SK-N-MC (cell line): ENCODE results near the gene RAD23A.

Source experiments
- DNase-seq: peaks from one replicate; pipeline ENCODE4 v3.0.0-alpha.2; 2011; ENCODE audit warnings: low read depth, low spot score
- H3K27ac ChIP-seq: fragments of 200-600 bp; sonication (generic); 2 replicates; pipeline ENCODE4 v1.5.1; 2016; ENCODE audit warnings: mixed run types
- H3K36me3 ChIP-seq: fragments of 200-600 bp; sonication (generic); 2 replicates; pipeline ENCODE4 v1.6.1; 2017; ENCODE audit warnings: antibody characterized with exemption, low read length, mixed read lengths; ENCODE audit not compliant: insufficient read depth
- H3K4me3 ChIP-seq: fragments of 200-600 bp; sonication (generic); 2 replicates; pipeline ENCODE4 v1.5.1; 2016
- H3K9ac ChIP-seq: fragments of 200-600 bp; sonication (generic); 2 replicates; pipeline ENCODE4 v1.8.0; 2017; ENCODE audit warnings: mixed run types, mixed read lengths; ENCODE audit not compliant: insufficient read length
- H3K9me3 ChIP-seq: fragments of 200-600 bp; sonication (generic); 2 replicates; pipeline ENCODE4 v1.6.1; 2017; ENCODE audit warnings: low read depth, mild to moderate bottlenecking, antibody characterized with exemption, low read length, moderate library complexity, mixed read lengths
- EZH2 ChIP-seq: fragments of 200-600 bp; sonication (generic); IDR thresholded peaks from one replicate; pipeline ENCODE4 v1.6.1; 2017; ENCODE audit warnings: antibody characterized with exemption
- FOXP2 ChIP-seq: optimal IDR thresholded peaks from 2 replicates; pipeline ENCODE3; 2011; ENCODE audit warnings: mild to moderate bottlenecking, moderate library complexity; ENCODE audit not compliant: insufficient read depth; ENCODE audit errors: extremely low read length, control extremely low read depth
- POLR2AphosphoS5 ChIP-seq: IDR thresholded peaks from 2 replicates; pipeline ENCODE4 v1.6.1; 2012; ENCODE audit warnings: mild to moderate bottlenecking, low read depth, low read length, borderline replicate concordance

RAD23A gene

DNA sequence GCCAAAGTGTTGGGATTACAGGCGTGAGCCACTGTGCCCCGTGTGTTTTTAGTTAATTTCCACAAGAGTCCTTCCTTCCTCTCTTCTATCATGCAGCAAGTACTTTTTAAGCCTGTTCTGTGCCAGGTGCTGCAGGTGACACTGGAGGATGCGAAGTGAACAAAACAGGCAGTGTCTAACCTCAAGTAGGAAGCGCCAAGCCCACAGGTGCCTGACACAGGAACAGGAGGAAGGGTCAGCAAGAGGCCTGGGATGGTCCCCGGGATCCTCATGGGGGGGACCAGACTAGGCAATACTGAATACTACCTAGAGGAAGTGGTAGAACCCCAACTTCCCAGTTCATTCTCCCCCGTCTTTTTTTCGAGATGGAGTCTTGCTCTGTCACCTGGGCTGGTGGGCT is 9.1 kb upstream of the RAD23A start:
- Histone ChIP-seq H3K9ac (no peak overlapping the region), H3K27ac (no peak overlapping the region; the same call in 1 of the 2 replicates), H3K4me3 (no peak overlapping the region), H3K36me3 (peaks cover 29% of the 10 kb centered on the region), H3K9me3 (no peaks in the 10 kb centered on the region)
- no peak for TF ChIP-seq FOXP2
- no peak for TF ChIP-seq POLR2AphosphoS5
- no peak for TF ChIP-seq EZH2
- DNase-seq, result no peak

DNA sequence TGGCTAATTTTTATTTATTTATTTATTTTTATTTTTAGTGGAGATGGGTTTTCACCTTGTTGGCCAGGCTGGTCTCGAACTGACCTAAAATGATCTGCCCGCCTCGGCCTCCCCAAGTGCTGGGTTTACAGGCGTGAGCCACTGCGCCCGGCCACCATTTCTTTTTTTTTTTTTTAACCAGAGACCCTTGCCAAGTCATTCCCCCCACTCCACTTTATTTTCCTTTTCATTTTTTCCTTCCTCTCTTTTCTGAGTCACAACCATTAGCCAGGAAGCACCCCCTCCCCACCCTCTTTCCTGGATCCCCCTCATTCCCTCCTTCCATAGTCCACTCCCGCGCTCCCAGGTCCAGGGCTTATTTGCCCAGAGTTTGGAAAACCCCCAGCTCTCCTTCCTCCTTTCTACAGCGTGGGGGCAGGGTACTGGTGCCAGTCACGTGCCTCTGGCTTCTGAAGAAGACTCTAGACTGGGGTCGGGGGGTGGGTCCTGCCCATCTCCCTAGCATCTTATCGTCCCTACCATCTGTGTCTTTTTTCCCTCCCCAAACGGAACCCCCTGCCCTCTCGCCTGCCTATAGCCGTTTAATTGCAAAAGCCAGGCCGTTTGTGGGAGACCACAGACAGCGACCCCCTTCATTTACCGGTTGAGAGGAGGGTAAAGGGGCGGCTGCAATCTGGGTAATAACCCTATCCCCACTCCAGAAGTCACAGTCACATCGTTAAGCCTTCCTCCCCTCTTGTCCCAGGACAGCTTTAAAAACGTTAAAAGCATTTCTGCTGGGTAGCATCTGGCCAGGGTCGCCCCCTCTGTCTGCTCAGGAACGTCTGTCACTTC is 8.4 kb upstream of the RAD23A start:
- H3K9ac ChIP-seq, result peak overlapping the region; percentile 70
- TF ChIP-seq FOXP2 (no peak), EZH2 (no peak), POLR2AphosphoS5 (no peak)
- H3K4me3 ChIP-seq, result peak overlapping the region; percentile 94
- no peaks in the 10 kb centered on the region for H3K9me3 ChIP-seq
- no peak for DNase-seq
- peaks cover 33% of the 10 kb centered on the region for H3K36me3 ChIP-seq
- peak overlapping the region; percentile 73 for H3K27ac ChIP-seq

DNA sequence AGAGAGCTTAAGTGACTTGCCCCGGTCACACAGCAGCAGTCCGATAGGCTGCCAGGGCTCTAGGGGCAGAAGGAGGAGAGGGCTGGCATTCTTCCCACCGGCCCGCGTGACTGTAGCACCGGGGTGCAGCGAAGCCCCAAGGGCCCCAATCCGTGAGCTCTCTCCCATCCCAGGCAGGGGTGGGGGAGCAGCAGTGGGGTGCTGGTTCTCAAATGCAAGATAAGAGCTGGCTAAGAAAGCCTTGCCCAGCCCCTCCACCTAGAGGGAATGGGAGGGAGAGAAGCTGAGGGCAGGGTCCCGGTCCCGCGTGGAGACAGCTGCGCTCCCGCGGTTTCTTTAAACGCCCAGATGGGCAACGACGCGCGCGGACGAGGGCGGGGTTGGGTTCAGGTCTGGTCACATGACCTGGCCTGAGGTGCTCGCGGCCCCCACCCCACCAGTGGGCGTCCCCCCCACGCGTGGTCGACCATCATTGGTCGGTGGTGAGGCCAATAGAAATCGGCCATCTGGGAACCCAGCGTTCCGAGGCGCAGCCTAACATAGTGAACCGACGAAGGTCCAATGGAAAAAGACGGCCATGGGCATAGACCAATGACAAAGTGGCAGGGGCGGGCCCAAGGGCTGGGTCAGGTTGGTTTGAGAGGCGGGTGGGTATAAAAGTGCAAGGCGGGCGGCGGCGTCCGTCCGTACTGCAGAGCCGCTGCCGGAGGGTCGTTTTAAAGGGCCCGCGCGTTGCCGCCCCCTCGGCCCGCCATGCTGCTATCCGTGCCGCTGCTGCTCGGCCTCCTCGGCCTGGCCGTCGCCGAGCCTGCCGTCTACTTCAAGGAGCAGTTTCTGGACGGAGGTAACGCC is 7.5 kb upstream of the RAD23A start, which contains the start of gene CALR:
Gene CALR, plus strand, starts transcription at position 683 of the 852 bp plus-strand sequence. Its CDS starts 71 bp downstream, at position 754.
- Histone ChIP-seq H3K4me3 (peak within 1 kb of the TSS; percentile 94), H3K9ac (peak within 1 kb of the TSS; percentile 96), H3K27ac (peak within 1 kb of the TSS; percentile 73), H3K36me3 (peaks cover 42% of the 10 kb centered on the region), H3K9me3 (no peaks in the 10 kb centered on the region)
- peak; percentile 97 for DNase-seq
- TF ChIP-seq EZH2, result no peak
- TF ChIP-seq FOXP2, result peak; percentile 56
- TF ChIP-seq POLR2AphosphoS5, result peak; percentile 98

DNA sequence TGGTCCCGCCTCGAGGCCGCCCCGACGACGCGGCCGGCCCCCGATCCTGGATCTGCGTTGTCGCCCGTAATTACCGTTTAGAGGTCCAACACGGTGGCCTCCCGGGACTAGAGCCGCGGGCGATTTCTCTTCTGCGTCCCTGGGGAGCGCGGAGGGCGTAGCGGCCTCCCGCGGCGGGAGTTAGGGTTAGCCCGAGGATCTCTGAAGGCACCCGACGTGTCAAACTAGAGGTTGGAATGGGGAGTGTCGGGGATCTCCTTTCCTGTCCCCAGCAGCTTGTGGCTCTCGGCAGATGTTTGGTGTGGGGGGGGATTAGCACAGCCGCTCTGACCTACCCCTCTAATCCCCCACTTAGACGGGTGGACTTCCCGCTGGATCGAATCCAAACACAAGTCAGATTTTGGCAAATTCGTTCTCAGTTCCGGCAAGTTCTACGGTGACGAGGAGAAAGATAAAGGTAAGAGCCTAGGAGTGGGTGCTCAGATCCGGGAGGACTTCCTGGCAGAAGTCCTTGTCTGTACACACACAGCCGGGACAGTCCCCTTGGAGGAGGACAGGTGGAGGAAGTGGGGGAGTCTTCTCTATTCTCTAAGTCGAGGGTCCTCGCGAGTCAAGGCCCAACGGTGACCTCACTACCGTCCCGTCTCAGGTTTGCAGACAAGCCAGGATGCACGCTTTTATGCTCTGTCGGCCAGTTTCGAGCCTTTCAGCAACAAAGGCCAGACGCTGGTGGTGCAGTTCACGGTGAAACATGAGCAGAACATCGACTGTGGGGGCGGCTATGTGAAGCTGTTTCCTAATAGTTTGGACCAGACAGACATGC is 6.7 kb upstream of the RAD23A start:
- peaks cover 49% of the 10 kb centered on the region for H3K36me3 ChIP-seq
- peak overlapping the region; percentile 94 for H3K4me3 ChIP-seq
- DNase-seq, result no peak
- H3K9ac ChIP-seq, result peak overlapping the region; percentile 96
- no peaks in the 10 kb centered on the region for H3K9me3 ChIP-seq
- TF ChIP-seq POLR2AphosphoS5 (no peak), EZH2 (no peak), FOXP2 (no peak)
- H3K27ac ChIP-seq, result peak overlapping the region; percentile 68

DNA sequence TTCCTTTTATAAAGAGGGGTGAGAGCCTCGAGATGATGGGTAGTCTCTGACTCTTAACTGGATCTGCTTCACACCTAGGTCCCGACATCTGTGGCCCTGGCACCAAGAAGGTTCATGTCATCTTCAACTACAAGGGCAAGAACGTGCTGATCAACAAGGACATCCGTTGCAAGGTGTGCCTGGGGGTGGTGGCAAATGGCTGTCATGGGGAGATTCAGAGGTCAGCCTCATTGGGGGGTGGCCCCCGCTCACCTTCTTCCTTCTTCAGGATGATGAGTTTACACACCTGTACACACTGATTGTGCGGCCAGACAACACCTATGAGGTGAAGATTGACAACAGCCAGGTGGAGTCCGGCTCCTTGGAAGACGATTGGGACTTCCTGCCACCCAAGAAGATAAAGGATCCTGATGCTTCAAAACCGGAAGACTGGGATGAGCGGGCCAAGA is 5.7 kb upstream of the RAD23A start:
- H3K9ac ChIP-seq, result peak overlapping the region; percentile 96

DNA sequence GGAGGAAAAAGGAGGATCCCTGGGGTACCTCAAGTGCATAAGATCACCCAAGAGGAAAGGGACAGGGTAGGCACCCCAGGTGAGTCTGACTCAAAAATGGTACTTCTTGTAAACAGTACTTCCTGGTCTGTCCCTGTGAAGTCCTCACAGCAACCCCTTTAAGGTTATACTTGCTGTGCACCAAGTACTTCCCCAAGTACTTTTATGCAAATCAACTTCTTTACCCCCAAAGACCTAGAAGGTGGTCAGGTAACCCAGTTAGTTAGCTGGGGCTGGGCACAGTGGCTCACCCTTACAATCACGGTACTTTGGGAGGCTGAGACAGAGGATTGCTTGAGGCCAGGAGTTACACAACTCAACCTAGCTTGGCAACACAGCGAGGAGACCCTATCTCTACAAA is 4.8 kb upstream of the RAD23A start:
- Histone ChIP-seq H3K9me3 (no peaks in the 10 kb centered on the region), H3K4me3 (peak overlapping the region; percentile 94), H3K36me3 (peaks cover 62% of the 10 kb centered on the region), H3K9ac (no peak overlapping the region), H3K27ac (peak overlapping the region; percentile 26; the same call in 1 of the 2 replicates)
- no peak for DNase-seq
- TF ChIP-seq EZH2 (no peak), POLR2AphosphoS5 (no peak), FOXP2 (no peak)

More for the DNA sequence above, 5.7 kb upstream of the RAD23A start:
- no peak for DNase-seq
- Histone ChIP-seq H3K27ac (peak overlapping the region; percentile 19; the same call in 1 of the 2 replicates), H3K36me3 (peaks cover 59% of the 10 kb centered on the region), H3K9me3 (no peaks in the 10 kb centered on the region), H3K4me3 (peak overlapping the region; percentile 94)
- TF ChIP-seq POLR2AphosphoS5, result no peak; the same call in 1 of the 2 replicates
- no peak for TF ChIP-seq FOXP2
- TF ChIP-seq EZH2, result no peak

DNA sequence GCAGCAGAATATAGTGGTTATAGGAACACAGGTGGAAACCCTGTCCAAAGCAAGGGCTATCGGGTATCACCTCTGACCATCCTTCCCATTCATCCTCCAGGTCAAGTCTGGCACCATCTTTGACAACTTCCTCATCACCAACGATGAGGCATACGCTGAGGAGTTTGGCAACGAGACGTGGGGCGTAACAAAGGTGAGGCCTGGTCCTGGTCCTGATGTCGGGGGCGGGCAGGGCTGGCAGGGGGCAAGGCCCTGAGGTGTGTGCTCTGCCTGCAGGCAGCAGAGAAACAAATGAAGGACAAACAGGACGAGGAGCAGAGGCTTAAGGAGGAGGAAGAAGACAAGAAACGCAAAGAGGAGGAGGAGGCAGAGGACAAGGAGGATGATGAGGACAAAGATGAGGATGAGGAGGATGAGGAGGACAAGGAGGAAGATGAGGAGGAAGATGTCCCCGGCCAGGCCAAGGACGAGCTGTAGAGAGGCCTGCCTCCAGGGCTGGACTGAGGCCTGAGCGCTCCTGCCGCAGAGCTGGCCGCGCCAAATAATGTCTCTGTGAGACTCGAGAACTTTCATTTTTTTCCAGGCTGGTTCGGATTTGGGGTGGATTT is 2.1 kb upstream of the RAD23A start:
- no peak overlapping the region for H3K9ac ChIP-seq
- H3K9me3 ChIP-seq, result no peaks in the 10 kb centered on the region
- H3K27ac ChIP-seq, result peak overlapping the region; percentile 87; the same call in 1 of the 2 replicates
- no peak overlapping the region for H3K4me3 ChIP-seq
- TF ChIP-seq EZH2 (no peak), POLR2AphosphoS5 (peak; percentile 22; the same call in 1 of the 2 replicates), FOXP2 (no peak)
- peaks cover 82% of the 10 kb centered on the region for H3K36me3 ChIP-seq
- no peak for DNase-seq
